OCI-LY3 (cell line): ENCODE results near the gene LCNL1.

Experiments
- H2AFZ ChIP-seq: fragments of 200-600, 300-600 bp; shearing (Covaris generic); 2 replicates; pipeline ENCODE4 v1.6.0; 2014; ENCODE audit warnings: antibody characterized with exemption, low read depth, low read length
- H3K27ac ChIP-seq: fragments of 200-600, 300-600 bp; sonication (generic); 2 replicates; pipeline ENCODE4 v1.5.1; 2014; ENCODE audit warnings: mild to moderate bottlenecking, low read length, moderate library complexity, mixed read lengths
- H3K27me3 ChIP-seq: fragments of 200-600, 300-600 bp; sonication (generic); 2 replicates; pipeline ENCODE4 v1.6.1; 2014; ENCODE audit warnings: low read depth, low read length, mixed read lengths
- H3K36me3 ChIP-seq: fragments of 200-600, 300-600 bp; sonication (generic); replicated peaks from 2 replicates; pipeline ENCODE3; 2014; ENCODE audit warnings: low read depth, low read length, mixed read lengths
- H3K4me1 ChIP-seq: fragments of 300-600, 200-600 bp; sonication (generic); 2 replicates; pipeline ENCODE4 v1.6.1; 2014; ENCODE audit warnings: low read length, mixed read lengths
- H3K4me2 ChIP-seq: fragments of 200-600, 300-600 bp; sonication (generic); 2 replicates; pipeline ENCODE4 v1.6.1; 2014; ENCODE audit warnings: low read length, mixed read lengths
- H3K4me3 ChIP-seq: fragments of 300-600, 200-600 bp; sonication (generic); 2 replicates; pipeline ENCODE4 v1.5.1; 2014; ENCODE audit warnings: antibody characterized with exemption, mild to moderate bottlenecking, low read length, moderate library complexity
- H3K79me2 ChIP-seq: fragments of 300-600, 200-600 bp; shearing (Covaris generic); 2 replicates; pipeline ENCODE4 v1.6.1; 2014; ENCODE audit warnings: mild to moderate bottlenecking, low read length, mixed read lengths
- H3K9ac ChIP-seq: fragments of 300-600, 200-600 bp; shearing (Covaris generic); 2 replicates; pipeline ENCODE4 v1.6.0; 2014; ENCODE audit warnings: mild to moderate bottlenecking, low read length, moderate library complexity
- H3K9me3 ChIP-seq: fragments of 200-600, 300-600 bp; shearing (Covaris generic); 2 replicates; pipeline ENCODE4 v1.6.1; 2014; ENCODE audit warnings: low read length, mixed read lengths; ENCODE audit not compliant: insufficient read depth
- H4K20me1 ChIP-seq: fragments of 200-600, 300-600 bp; sonication (generic); 2 replicates; pipeline ENCODE4 v1.6.1; 2016; ENCODE audit warnings: low read length, mixed read lengths; ENCODE audit not compliant: insufficient read depth
- EZH2phosphoT487 ChIP-seq: fragments of 200-600 bp; shearing (Covaris generic); IDR thresholded peaks from 2 replicates; pipeline ENCODE4 v1.6.1; 2018; ENCODE audit warnings: antibody characterized with exemption, mixed run types, low read depth
- TF ChIP-seq, protein P1 (sequence below): fragments of 200-600, 300-600 bp; sonication (generic); IDR thresholded peaks from 2 replicates; pipeline ENCODE4 v1.5.1; 2014; ENCODE audit warnings: antibody characterized with exemption, low read length, low read depth

The LCNL1 gene

GRCh38 chr9:136937186-136938001, 45.4 kb upstream of the LCNL1 start:
- Histone ChIP-seq H4K20me1 (no peaks in the 10 kb centered on the region), H3K27ac (no peak overlapping the region), H3K79me2 (no peaks in the 10 kb centered on the region), H3K27me3 (no peaks in the 10 kb centered on the region), H3K36me3 (peaks cover 35% of the 10 kb centered on the region), H3K4me1 (no peaks in the 10 kb centered on the region), H3K9me3 (no peaks in the 10 kb centered on the region), H3K4me3 (no peak overlapping the region), H3K4me2 (no peak overlapping the region), H2AFZ (no peak overlapping the region), H3K9ac (no peak overlapping the region)
- no peak for TF ChIP-seq EZH2phosphoT487
- TF ChIP-seq, protein P1, sequence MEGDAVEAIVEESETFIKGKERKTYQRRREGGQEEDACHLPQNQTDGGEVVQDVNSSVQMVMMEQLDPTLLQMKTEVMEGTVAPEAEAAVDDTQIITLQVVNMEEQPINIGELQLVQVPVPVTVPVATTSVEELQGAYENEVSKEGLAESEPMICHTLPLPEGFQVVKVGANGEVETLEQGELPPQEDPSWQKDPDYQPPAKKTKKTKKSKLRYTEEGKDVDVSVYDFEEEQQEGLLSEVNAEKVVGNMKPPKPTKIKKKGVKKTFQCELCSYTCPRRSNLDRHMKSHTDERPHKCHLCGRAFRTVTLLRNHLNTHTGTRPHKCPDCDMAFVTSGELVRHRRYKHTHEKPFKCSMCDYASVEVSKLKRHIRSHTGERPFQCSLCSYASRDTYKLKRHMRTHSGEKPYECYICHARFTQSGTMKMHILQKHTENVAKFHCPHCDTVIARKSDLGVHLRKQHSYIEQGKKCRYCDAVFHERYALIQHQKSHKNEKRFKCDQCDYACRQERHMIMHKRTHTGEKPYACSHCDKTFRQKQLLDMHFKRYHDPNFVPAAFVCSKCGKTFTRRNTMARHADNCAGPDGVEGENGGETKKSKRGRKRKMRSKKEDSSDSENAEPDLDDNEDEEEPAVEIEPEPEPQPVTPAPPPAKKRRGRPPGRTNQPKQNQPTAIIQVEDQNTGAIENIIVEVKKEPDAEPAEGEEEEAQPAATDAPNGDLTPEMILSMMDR = no peak

DNA sequence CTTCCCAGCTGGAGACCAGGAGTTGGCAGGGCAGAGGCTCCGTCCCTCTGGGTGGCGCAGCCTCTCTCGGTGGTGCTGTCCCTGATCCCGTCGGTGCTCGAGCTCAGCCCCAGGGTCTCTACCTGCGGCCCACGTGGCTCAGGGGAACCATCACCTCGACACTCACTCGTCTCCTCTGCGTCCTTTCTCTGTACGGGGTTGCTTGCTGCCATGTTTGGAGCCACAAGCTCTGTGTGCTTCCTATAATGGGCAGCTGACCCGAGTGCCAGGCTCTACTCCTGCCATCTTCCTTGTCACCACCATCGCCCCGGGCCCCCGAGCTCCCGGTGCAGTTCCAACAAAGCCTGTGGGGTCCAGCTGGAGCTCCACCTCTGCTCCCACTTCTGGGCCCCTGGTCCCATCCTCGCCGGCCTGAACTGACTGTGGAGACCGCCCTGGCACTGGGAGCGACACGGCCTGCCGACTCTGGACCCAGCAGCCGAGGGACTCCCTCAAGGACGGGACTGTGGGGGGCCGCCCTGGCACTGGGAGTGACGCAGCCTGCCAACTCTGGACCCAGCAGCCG, 43.3 kb upstream of the LCNL1 start:
- no peak overlapping the region for H3K4me2 ChIP-seq

DNA sequence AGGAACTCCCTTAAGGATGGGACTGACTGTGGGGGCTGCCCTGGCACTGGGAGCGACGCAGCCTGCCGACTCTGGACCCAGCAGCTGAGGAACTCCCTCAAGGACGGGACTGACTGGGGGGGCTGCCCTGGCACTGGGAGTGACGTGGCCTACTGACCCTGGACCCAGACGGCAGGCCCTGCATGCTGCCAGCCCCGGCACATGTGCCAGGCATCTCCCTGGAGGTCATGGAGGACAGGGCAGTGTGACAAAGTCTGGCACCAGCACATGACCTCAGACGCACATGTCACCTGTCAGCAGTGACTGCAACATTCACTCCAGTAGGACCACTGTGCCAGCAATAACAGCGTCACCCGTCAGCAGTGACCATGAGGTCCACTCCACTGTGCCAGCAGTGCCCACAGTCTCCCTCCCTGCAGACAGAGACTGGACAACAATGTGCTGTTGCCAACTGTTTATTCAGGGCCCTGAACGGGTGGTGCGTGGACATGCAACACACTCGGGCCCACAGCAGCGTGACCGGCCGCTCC, 42.7 kb upstream of the LCNL1 start:
- no peaks in the 10 kb centered on the region for H4K20me1 ChIP-seq
- no peak overlapping the region for H2AFZ ChIP-seq
- H3K4me1 ChIP-seq = peaks cover 10% of the 10 kb centered on the region
- H3K9ac ChIP-seq = no peak overlapping the region
- no peak overlapping the region for H3K27ac ChIP-seq
- no peaks in the 10 kb centered on the region for H3K9me3 ChIP-seq
- no peaks in the 10 kb centered on the region for H3K27me3 ChIP-seq
- H3K79me2 ChIP-seq = peaks cover 18% of the 10 kb centered on the region
- H3K4me2 ChIP-seq = no peak overlapping the region
- H3K36me3 ChIP-seq = peaks cover 34% of the 10 kb centered on the region
- H3K4me3 ChIP-seq = no peak overlapping the region
- TF ChIP-seq EZH2phosphoT487 = no peak
- TF ChIP-seq, protein P1 = no peak

More for the DNA sequence above, 43.3 kb upstream of the LCNL1 start:
- no peaks in the 10 kb centered on the region for H3K27me3 ChIP-seq
- H3K9me3 ChIP-seq = no peaks in the 10 kb centered on the region
- H3K4me1 ChIP-seq = peaks cover 7% of the 10 kb centered on the region
- no peak for TF ChIP-seq EZH2phosphoT487
- TF ChIP-seq, protein P1 = no peak
- H3K4me3 ChIP-seq = no peak overlapping the region
- H3K79me2 ChIP-seq = peaks cover 18% of the 10 kb centered on the region
- no peaks in the 10 kb centered on the region for H4K20me1 ChIP-seq
- no peak overlapping the region for H3K27ac ChIP-seq
- H3K9ac ChIP-seq = no peak overlapping the region
- no peak overlapping the region for H2AFZ ChIP-seq
- peaks cover 34% of the 10 kb centered on the region for H3K36me3 ChIP-seq

DNA sequence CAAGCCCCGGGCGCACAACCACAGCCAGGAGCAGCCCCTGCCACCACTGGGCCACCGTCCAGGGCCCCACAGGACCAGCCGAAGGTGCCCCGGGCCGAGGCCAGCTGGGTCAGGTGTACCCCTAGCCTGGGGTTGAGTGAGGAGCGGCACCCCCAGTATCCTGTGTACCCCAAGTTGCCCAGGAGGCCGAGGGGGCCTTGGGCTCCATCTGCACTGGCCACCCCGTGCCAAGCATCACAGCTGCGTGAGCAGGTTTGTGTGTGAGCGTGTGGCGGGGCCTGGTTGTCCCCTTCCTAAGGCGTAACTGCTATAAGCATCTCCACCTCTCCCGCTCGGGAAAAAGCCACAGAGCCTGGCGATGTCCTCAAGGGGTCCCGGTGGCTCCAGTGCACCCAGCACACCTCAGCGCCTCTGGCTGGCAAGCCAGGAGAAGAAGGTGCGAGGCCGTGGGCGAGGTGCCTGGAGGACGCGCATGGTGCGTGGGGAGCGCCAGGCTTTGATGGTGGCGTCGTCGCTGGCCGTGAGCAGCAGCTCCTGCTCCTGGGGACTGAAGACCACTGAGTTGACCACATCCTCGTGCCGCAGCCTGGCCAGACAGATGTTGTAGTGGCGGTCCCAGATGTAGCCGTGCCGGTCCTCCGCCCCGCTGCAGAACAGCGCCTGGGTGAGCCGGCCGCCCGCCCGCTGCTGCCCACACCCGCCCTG, 42.1 kb upstream of the LCNL1 start:
- Histone ChIP-seq H3K9me3 (no peaks in the 10 kb centered on the region), H3K4me3 (no peak overlapping the region), H3K79me2 (peaks cover 18% of the 10 kb centered on the region), H3K27me3 (no peaks in the 10 kb centered on the region), H2AFZ (no peak overlapping the region), H3K4me1 (peaks cover 12% of the 10 kb centered on the region), H3K36me3 (peaks cover 34% of the 10 kb centered on the region), H3K4me2 (no peak overlapping the region), H3K27ac (no peak overlapping the region), H3K9ac (no peak overlapping the region), H4K20me1 (no peaks in the 10 kb centered on the region)
- TF ChIP-seq, protein P1 = no peak
- TF ChIP-seq EZH2phosphoT487 = no peak
